ENCODE data around the gene LNP1. TPM values are rescaled to one million over a fixed set of nuclear protein-coding genes. Genes with fewer than 3 reads are reported as not detected.

The LNP1 gene
- total RNA-seq, 2 donors from 2014 or later, result 4.3 to 7.9 TPM

DNA sequence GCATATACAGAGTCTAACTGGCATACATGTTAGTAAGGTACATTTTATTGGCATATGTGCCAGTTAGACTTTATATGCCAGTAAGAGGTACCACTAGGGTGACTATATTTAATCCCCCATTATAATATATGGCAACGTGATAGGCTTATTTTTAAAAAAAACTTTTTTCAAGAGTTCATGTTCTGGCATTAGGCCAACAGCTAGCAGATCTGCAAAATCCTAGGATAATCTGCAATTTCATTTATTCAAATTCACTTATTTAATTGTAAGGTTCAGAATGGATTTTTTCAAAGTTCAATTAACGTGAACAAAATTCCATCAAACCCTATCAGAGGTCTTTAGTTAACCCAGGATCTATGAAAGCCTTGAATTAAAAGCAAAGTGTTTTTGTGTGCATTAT is 34.9 kb upstream of the LNP1 start:
- no peak overlapping the region for H3K27ac ChIP-seq (ENCODE audit: low read depth, low read length)
- peaks cover 72% of the 10 kb centered on the region for H3K36me3 Mint-ChIP-seq (ENCODE audit: low read depth)
- peaks cover 6% of the 10 kb centered on the region for H3K9me3 Mint-ChIP-seq
- no peak overlapping the region for H3K9ac ChIP-seq (ENCODE audit: extremely low read depth, low read length, poor library complexity, severe bottlenecking)
- H3K4me1 Mint-ChIP-seq, result no peaks in the 10 kb centered on the region
- no peak overlapping the region for H3K4me3 Mint-ChIP-seq
- H3K27me3 ChIP-seq (ENCODE audit: control insufficient read depth, insufficient read depth, low read length, poor library complexity, severe bottlenecking), result no peaks in the 10 kb centered on the region
- peaks cover 98% of the 10 kb centered on the region for H3K36me3 ChIP-seq (ENCODE audit: control insufficient read depth, insufficient read depth, low read length)
- no peak for DNase-seq
- peaks cover 15% of the 10 kb centered on the region for H3K9me3 ChIP-seq (ENCODE audit: control insufficient read depth, low read length)
- no peaks in the 10 kb centered on the region for H3K4me1 ChIP-seq (ENCODE audit: control insufficient read depth, insufficient read depth, low read length)
- TF ChIP-seq, protein P1, sequence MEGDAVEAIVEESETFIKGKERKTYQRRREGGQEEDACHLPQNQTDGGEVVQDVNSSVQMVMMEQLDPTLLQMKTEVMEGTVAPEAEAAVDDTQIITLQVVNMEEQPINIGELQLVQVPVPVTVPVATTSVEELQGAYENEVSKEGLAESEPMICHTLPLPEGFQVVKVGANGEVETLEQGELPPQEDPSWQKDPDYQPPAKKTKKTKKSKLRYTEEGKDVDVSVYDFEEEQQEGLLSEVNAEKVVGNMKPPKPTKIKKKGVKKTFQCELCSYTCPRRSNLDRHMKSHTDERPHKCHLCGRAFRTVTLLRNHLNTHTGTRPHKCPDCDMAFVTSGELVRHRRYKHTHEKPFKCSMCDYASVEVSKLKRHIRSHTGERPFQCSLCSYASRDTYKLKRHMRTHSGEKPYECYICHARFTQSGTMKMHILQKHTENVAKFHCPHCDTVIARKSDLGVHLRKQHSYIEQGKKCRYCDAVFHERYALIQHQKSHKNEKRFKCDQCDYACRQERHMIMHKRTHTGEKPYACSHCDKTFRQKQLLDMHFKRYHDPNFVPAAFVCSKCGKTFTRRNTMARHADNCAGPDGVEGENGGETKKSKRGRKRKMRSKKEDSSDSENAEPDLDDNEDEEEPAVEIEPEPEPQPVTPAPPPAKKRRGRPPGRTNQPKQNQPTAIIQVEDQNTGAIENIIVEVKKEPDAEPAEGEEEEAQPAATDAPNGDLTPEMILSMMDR (conservative IDR thresholded peaks at IDR 0.05), result no peak
- WGBS, 2 experiments (ENCODE audit: insufficient coverage in 1 of 2, insufficient read length in 1 of 2), result 95% methylated on average over 2 of the region's 2 CpGs; no CpG with 5 or more reads in 1 of the 2 experiments
- no peak overlapping the region for H3K27ac Mint-ChIP-seq
- no peaks in the 10 kb centered on the region for H3K27me3 Mint-ChIP-seq (ENCODE audit: insufficient read depth)
- H3K4me3 ChIP-seq (ENCODE audit: low read length), result no peak overlapping the region

DNA sequence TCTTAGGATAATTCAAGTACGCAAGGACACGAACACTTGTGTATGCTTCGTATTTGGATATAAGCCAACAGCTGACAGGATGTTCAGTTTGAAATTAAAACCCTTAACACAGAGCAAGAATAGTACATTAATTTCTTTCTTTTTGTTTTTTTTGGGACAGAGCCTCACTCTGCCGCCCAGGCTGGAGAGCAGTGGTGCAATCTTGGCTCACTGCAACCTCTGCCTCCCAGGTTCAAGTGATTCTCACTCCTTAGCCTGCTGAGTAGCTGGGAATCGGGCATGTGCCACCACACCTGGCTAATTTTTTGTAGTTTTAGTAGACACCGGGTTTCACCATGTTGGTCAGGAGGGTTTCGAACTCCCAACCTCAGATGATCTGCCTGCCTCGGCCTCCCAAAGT is 32.9 kb upstream of the LNP1 start:
- no peaks in the 10 kb centered on the region for H3K4me1 Mint-ChIP-seq
- no peaks in the 10 kb centered on the region for H3K4me1 ChIP-seq (ENCODE audit: control insufficient read depth, insufficient read depth, low read length)
- DNase-seq, result no peak
- H3K9me3 Mint-ChIP-seq, result no peaks in the 10 kb centered on the region
- peaks cover 70% of the 10 kb centered on the region for H3K36me3 Mint-ChIP-seq (ENCODE audit: low read depth)
- H3K4me3 ChIP-seq (ENCODE audit: low read length), result no peak overlapping the region
- TF ChIP-seq, protein P1 (conservative IDR thresholded peaks at IDR 0.05), result no peak
- H3K27me3 ChIP-seq (ENCODE audit: control insufficient read depth, insufficient read depth, low read length, poor library complexity, severe bottlenecking), result no peaks in the 10 kb centered on the region
- no peak overlapping the region for H3K4me3 Mint-ChIP-seq
- H3K9me3 ChIP-seq (ENCODE audit: control insufficient read depth, low read length), result no peaks in the 10 kb centered on the region
- no peak overlapping the region for H3K9ac ChIP-seq (ENCODE audit: extremely low read depth, low read length, poor library complexity, severe bottlenecking)
- no peak overlapping the region for H3K27ac ChIP-seq (ENCODE audit: low read depth, low read length)
- H3K27me3 Mint-ChIP-seq (ENCODE audit: insufficient read depth), result no peaks in the 10 kb centered on the region
- no peak overlapping the region for H3K27ac Mint-ChIP-seq
- H3K36me3 ChIP-seq (ENCODE audit: control insufficient read depth, insufficient read depth, low read length), result peaks cover 97% of the 10 kb centered on the region
- 96 to 100% methylated on average over 5 to 8 of the region's 8 CpGs for WGBS, 2 experiments (ENCODE audit: insufficient coverage in 1 of 2, insufficient read length in 1 of 2)

DNA sequence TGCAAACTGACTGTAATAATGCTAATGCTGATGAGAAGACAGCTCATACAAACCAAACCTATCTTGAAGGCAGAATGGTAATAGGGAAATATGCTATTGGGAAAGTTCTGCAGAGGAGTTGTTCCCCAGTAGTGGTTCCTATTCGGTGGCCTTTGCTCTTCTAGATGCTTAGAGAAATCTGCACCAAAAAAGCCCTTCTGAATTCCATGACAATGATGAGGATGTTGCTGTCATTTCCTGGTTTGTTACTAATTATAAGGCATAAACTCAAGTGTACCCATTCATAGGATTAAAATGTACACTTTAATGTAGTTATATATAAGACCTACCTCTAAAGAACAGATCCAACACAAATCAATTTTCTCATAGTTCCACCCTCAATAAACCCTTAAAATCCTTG is 30.6 kb upstream of the LNP1 start:
- H3K27ac Mint-ChIP-seq, result no peak overlapping the region
- Histone ChIP-seq H3K9me3 (ENCODE audit: control insufficient read depth, low read length) (no peaks in the 10 kb centered on the region), H3K27me3 (ENCODE audit: control insufficient read depth, insufficient read depth, low read length, poor library complexity, severe bottlenecking) (no peaks in the 10 kb centered on the region), H3K36me3 (ENCODE audit: control insufficient read depth, insufficient read depth, low read length) (peaks cover 91% of the 10 kb centered on the region), H3K27ac (ENCODE audit: low read depth, low read length) (no peak overlapping the region), H3K9ac (ENCODE audit: extremely low read depth, low read length, poor library complexity, severe bottlenecking) (no peak overlapping the region), H3K4me1 (ENCODE audit: control insufficient read depth, insufficient read depth, low read length) (no peaks in the 10 kb centered on the region), H3K4me3 (ENCODE audit: low read length) (no peak overlapping the region)
- H3K36me3 Mint-ChIP-seq (ENCODE audit: low read depth), result peaks cover 55% of the 10 kb centered on the region
- DNase-seq, result no peak
- no peaks in the 10 kb centered on the region for H3K4me1 Mint-ChIP-seq
- 71 to 88% methylated on average over 1 of the region's 1 CpG for WGBS, 2 experiments (ENCODE audit: insufficient coverage in 1 of 2, insufficient read length in 1 of 2)
- H3K4me3 Mint-ChIP-seq, result no peak overlapping the region
- TF ChIP-seq, protein P1 (conservative IDR thresholded peaks at IDR 0.05), result no peak
- no peaks in the 10 kb centered on the region for H3K9me3 Mint-ChIP-seq
- H3K27me3 Mint-ChIP-seq (ENCODE audit: insufficient read depth), result no peaks in the 10 kb centered on the region

All from endodermal cell (in vitro differentiated cells).